DMS114 treated with DMSO at 0.1 percent for 48 hours (cell line): ENCODE measurements around the gene TCEAL7.

Source experiments
- DNase-seq: peaks from one replicate; lab custom pipeline; 2025; ENCODE audit not compliant: unreplicated experiment; lab: John Stamatoyannopoulos, UW

Gene TCEAL7

DNA sequence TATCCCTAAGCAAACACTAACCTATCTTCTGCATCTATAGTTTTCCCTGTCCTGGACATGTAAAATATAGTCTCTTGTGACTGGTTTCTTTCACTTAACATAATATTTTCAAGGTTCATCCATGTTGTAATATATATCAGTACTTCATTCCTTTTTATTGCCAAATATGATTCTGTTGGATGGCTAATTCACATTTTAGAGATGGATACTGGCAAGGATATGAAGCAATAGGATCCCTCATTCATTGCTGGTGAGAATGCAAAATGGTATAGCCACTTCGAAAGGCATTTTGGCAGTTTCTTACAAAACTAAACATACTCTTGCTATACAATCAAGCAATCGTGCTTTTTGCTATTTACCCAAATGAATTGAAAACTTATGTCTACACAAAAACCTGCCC is 33.0 kb downstream of the TCEAL7 start:
- no peak for DNase-seq

- peak; percentile 94 for DNase-seq
Observed at GRCh38 chrX:103367502-103367901, 37.5 kb downstream of the TCEAL7 start.

- DNase-seq, result no peak
Observed at GRCh38 chrX:103369479-103369878, 39.4 kb downstream of the TCEAL7 start.

DNA sequence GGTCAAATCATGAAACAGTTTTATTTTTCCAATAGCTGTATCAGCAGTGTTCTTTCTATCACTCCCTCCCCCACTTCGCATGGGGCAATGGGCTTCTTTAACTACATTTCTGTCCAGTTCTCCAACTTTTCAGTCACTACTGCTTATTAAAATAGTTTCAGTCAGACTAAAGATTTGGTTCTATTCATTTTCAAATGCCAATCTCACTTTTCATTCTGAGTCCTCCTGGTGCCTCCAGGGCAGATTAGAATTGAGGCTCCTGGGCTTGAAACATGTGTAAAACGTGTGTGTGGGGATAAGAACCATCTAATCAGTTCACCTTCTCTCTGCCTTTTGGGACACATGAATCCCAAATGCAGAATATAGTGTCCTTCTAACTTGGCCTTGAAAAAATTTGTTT is 42.8 kb downstream of the TCEAL7 start:
- no peak for DNase-seq

DNA sequence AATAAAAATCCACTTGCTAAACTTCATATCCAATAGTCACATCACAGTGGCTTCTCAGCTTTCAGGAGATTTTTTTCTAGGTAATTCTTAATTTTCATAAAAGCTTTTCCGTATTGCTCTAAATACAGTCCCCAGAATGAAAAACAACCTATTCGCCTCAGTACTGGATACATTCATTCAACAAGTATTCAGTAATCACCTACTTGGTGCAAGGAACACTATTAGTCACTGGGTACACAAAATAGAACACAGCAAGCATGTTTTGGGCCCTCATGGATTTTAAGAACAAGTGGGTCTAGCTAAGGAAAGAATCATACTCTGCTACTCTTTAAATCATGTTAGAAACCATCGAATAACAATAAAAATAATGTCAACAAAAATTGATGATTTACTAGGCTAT is 43.5 kb downstream of the TCEAL7 start:
- no peak for DNase-seq

DNA sequence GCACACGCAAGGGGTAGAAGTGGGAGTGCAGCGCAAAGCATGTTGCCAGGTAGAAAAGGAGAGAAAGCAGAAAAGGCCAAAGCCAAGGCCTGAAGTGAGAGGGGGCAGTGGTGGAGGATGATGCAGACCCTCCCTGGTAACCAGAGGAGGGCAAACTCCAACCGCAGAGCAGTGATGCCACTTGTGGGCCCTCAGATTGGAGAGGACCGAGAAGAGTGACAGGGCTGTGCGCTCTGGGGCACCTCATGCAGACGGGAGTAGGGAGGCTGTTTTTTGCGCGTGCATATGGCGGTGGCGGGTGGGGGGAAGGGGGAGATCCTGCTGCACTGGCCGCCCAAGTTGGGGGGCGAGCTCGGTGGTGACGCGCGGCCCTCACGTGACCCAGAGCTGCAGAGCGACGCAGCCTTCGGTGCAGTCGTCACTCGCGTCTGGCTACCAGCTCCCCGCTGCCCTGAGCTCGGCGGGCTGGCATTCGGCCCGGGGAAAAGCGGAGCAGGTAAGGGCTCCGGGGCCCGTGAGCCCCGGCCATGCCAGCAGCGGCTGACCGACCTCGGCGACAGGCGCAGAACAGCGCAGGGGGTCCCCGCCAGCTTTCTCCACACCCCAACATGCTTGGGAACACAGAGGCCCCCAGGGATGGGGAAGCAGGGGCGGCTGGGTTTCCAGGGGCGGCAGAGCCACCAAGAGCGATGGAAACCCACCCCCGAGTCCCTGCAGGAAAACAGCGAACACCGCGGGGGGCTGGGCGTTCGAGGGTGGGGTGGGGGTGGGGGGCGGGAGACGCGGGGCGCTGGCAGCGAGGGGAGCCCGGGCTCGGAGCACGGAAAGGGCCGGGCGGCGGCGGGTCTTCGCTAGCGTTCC is 46.3 kb downstream of the TCEAL7 start, which contains the start of gene BEX3:
BEX3 (plus strand) TSS at position 421 of the 861 bp plus-strand sequence. CDS start 984 bp downstream, outside the sequence.
- DNase-seq, result peak; percentile 83

GRCh38 chrX:103376979-103377324 is 46.9 kb downstream of the TCEAL7 start:
- DNase-seq, result peak; percentile 76

DNA sequence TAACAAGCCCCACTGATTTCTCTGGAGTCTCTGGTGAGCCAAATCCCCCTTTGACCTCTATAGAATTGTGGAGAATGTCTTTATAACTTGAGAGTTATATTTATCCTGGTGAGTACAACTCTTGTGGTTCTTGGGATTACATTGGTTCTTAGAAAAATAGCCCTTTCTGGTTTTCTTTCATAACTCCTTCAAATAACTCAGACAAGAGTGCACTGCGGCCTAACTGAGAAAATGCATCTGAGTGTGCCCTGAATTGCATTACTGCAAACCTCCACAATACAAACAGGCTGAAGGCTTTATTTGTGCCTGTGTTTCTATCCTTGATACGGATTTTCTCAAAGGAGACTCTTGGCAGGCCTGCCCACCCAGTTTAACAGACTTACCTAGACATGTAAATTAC is 49.0 kb downstream of the TCEAL7 start:
- peak; percentile 45 for DNase-seq
